Activated CD4-positive, alpha-beta T cell treated with anti-CD3 and anti-CD28 coated beads, Interleukin-2, amount 50 U/mL, for 48 hours (primary cell): ENCODE results near the gene USP37.

Experiments
- DNase-seq, 2 experiments: peaks; one replicate each; pipeline ENCODE4 v3.0.0-alpha.2; 2020

The USP37 gene

DNA sequence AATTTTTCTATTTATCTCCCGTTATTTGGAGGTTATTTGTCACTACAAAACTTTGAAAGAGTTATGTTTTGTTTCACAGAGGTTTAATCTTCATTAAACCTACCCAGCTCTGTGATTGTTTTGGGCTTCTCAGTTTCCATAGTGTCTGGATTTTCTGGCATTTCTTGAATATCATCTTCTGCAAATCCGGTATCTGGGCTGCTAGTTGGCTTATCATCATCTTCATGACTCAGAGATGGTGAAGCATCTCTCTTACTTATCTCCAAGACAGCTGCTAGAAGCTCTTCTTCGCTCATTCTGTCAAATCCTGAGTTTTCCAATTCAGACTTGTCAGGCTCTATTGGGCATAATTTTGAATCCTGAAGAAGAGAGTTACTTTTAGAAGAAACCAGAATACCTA lies 93.6 kb downstream of the USP37 start:
- DNase-seq = no peak

DNA sequence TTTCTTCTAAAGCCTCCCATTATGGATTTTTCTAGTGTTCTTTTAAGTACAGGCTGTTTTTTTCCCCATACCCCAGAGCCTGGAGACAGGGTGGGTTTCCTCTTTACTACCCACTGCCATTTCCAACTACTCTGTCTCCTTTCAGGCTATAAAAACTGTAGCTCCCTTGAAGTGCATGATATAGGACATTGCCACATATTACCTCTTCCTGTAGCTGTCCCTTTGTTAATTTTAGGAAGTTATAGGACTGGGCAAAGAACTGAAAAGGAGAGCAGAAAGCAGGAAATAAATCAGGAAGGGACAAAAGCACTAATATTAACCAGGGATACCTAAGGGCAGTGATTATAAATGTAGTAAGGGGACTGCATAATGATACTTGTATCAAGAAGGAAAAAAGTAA lies 95.2 kb downstream of the USP37 start:
- no peak for DNase-seq

DNA sequence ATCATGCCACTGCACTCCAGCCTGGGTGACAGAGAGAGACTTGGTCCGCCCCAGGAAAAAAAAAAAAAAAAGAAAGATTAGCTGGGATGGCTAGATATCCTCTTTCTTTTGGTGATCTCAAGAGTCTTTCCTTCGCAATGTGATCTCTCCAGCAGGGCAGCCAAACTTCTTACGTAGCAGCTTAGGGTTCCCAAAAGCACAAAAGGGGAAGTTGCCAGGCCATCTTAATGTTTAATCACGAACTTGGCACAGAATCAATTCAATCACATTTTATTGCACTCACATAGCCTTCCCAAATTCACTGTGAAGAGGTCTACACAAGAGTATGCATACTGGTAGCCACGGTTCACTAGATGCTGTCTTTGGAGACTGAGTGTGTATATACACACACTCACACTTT lies 96.2 kb downstream of the USP37 start:
- no peak for DNase-seq

DNA sequence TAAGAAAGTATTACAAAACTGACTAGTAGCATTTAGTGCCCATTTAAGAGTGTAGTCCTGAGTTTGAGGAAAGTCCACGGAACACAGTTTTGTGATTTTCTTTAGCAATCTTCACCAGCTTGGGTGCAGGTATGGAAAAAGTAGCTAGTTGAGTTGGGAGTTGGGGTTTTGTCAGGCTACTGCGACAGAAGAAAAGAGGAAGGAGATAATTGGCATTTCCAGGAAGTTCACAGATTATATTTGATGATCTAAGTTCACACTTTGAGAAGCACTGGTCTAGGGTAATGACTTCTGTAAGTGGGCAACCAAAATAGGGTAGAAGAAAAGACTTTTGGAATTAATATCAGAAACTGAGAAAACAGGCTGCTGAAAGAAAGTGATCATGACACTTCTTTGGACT lies 97.1 kb downstream of the USP37 start:
- DNase-seq = no peak

DNA sequence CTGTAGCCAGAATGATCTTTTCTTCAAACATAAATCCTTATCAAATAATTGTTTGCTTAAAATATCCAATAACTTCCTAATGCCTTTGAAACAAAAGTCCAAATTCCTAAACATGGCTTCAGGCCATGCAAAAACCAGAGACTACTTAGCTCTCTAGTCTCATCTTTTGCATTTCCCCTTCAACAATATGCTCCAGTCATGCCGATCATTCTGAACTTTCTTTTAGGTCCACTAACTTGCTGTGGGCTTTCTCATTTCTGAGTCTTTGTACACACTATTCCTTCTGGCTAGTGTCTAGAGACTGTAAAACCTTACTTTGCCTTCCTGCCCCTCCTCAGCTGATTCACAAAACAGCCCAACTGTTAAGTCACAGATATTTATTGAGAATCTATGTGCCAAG lies 97.7 kb downstream of the USP37 start:
- no peak for DNase-seq

DNA sequence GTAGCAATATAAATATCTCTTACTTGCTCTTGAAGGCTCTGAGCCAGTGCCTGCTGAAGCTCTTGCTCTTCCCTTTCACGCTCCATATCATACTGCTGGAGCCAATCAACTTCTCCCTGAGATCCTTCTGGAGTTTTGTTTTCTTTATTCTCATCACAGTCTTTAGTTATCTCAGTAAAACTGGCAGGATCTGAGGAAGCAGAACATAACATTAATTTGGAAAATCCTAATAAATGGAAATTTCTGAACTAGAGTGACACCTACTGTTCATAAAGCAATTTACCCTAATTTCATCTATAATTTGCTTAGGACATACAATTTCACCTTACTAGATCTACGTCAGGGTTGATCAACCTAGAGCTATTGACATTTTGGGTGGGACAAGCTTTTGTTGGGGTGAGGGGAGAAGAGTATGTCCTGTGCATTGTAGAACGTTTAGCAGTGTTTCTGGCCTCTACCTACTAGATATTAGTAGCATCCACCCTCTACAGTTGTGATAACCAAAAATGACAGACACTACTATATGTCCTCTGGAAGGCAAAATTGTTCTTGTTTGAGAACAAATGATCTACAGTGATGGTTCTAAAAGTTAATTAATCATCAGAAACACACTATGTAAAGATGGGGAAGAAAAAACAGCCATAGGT lies 102.0 kb downstream of the USP37 start:
- no peak for DNase-seq

DNA sequence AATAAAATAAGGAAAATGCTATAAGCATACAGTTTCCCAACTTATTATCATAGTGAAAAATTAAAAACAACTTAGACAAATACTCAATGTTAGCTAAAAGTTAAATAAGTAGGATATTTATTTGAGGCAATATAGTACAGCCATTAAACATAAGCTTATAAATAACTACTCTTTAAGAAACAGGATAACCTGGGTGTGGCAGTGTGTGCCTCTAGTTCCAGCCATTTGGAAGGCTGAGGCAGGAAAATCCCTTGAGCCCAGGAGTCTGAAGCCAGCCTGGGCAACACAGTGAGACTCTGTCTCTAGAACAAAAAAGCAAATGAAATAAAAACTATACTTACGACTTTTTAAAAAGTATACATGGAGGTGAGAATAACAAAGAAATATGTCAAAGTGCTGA lies 109.6 kb downstream of the USP37 start:
- no peak for DNase-seq

DNA sequence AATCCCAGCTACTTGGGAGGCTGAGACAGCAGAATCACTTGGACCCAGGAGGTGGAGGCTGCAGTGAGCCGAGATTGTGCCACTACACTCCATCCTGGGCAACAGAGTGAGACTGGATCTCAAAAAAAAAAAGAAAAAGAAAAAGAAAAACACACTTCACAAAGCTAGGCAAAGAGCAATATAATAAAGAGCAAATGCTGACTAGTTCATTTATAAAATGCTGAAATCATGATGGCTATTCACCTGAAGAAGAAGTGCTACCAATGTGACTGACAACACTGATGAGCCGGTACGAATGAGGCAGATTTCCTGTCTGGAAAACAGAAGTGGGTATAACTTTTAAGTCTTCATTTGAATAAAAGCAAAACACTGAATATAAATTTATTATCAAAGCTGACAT lies 111.3 kb downstream of the USP37 start:
- DNase-seq = no peak

DNA sequence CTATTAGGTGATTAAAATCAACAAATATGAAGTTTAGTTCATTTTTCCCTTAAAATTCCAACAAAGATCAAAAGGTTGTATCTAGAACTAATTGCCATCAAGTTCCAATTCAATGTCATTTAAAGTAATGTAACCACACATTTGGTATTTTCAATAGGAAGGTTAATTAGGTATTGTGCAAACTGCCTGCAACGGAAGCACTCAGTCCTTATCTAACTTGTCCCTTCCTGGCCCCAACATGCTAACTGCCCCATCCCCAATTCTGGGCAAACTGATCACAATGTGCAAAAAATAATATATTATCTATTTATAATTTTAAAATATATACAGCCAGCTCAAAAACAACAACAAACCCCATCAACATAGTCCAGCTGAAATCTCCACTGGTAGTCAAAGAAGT lies 116.1 kb downstream of the USP37 start:
- DNase-seq = no peak

DNA sequence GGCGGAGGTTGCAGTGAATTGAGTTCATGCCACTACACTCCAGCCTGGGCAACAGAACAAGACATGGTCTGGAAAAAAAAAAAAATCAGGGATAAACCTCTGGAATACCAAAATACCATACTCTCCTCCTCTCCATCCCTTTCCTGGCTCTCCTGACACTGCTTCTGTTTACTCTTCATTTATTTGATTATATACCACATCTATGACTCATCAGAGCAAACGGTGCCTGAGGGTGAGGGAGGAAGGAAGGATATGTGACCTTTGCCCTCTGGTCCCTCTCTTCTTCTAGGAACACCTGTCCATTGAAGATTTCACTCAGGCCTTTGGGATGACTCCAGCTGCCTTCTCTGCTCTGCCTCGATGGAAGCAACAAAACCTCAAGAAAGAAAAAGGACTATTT lies 119.2 kb downstream of the USP37 start:
- DNase-seq = no peak

DNA sequence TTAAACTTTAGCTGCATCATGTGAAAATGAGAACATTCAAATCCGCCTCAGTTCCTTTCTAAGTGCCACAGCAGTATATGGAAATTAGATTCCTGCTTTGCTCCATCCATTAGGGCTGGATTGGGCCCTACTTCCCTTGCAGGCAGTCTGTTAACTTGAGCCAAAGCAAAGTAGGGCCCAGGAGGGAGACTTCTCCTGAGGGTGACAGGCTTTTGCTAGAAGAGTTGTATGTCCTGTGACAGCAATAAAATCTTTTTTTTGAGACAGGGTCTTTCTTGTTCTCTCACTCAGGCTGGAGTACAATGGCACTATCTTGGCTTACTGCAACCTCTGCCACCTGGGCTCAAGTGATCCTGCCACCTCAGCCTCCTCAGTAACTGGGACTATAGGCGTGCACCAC lies 121.1 kb downstream of the USP37 start:
- DNase-seq = no peak

DNA sequence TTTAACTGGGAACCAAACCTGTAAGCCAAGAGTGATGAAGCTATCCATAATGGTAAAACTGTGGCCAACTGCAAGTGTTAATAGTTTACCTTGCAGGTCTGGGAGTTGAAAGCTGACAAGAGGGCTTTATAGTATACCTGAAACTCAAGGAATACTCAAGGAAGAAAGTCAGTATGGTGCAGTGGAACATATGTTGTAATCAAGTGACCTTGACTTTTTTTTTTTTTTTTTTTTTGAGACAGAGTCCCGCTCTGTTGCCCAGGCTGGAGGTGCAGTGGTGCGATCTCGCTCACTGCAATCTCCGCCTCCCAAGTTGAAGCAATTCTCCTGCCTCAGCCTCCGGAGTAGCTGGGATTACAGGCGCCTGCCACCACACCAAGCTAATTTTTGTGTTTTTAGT lies 121.6 kb downstream of the USP37 start:
- no peak for DNase-seq

DNA sequence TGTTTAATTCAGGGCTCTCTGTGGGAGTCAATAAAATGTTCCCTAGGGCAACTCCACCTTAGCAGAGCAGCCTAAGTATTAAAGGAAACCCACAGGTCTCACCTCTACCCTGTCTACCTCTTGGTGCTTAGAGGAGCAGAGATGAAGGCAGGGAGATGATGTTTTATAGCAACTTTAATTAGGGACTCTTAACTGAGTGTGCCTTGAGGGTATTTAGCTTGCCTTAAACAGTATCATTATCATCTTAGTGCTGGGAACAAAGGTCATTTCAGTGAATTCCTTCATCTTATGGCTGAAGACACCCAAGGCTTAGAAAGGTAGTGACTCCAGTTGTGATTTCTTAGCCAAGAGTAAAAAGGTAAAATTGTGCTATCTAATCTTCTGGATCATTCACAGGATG lies 122.5 kb downstream of the USP37 start:
- no peak for DNase-seq

DNA sequence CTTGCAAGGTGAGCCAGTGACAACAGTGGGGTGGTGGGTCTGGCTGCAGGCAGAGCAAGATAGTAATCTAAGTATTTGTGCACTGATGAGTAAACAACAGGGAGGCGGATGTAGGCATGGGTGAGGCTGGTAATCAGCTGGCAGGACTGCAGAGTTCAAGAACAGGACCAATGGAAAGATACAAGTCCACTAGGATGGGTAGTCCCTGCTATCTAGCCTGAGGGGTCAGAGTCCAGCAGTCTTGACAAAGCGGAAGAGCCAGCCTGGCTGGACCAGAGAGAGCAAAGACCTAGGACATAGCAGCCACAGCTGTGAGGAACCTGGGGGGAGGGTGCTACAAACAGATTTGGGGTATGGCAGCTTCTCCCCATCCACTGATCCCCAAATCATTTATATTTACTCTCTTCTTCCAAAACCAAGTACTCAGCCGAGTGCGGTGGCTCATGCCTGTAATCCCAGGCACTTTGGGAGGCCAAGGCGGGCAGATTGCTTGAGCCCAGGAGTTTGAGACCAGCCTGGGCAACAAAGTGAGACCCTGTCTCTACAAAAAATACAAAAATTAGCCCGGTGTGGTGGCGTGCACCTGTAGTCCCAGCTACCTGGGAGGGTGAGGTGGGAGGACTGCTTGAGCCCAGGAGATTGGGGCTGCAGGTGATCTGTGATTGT lies 123.3 kb downstream of the USP37 start:
- DNase-seq = no peak

DNA sequence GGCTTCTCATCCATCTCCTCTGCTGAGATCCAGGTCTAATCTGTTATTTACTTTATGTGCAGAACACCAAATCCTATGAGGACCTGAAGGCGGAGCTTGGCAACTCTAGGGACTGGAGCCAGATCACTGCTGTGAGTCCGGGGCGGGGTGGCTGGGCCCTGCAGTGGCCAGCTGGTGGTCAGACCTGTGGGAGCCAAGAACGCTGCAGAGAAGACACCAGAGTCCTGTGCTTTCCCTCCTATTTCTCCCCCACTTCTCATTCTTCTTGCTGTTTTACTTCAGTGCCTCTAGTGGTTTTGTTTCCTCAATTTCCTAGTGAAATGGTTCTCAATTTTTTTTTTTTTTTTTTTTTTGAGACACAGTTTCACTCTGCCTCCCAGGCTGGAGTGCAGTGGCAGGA lies 129.6 kb downstream of the USP37 start:
- DNase-seq = no peak

DNA sequence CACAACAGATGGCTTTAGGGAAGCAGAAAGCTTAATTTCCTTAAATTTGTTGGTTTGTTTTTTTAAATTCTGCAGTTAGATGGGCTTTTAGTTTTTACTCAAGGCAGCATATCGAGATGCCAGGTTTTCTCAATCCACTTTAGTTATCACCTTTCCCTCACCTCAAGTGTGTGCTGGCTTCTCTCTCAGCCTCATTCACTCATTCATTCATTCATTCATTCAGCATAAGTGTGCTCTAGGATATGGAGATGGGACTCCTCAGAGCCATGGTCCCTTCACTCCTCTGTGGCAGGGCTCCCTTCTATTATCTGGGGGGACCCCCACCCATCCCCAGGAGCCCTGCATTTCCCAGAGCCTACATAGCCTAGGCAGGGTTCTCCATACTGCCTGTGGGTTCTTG lies 130.2 kb downstream of the USP37 start:
- no peak for DNase-seq

DNA sequence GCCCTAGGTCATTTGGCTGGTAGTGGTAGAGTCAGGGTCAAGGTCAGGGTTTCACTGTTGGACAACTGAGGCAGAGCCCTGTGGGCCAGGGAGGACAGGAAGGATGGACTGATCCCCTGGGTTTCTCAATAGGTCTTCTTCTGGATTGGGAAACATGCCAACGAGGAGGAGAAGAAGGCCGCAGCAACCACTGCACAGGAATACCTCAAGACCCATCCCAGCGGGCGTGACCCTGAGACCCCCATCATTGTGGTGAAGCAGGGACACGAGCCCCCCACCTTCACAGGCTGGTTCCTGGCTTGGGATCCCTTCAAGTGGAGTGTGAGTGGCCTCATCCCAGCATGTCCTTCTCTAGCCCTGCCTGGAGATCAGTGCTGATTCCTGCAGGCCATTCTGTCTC lies 131.2 kb downstream of the USP37 start:
- DNase-seq = no peak

DNA sequence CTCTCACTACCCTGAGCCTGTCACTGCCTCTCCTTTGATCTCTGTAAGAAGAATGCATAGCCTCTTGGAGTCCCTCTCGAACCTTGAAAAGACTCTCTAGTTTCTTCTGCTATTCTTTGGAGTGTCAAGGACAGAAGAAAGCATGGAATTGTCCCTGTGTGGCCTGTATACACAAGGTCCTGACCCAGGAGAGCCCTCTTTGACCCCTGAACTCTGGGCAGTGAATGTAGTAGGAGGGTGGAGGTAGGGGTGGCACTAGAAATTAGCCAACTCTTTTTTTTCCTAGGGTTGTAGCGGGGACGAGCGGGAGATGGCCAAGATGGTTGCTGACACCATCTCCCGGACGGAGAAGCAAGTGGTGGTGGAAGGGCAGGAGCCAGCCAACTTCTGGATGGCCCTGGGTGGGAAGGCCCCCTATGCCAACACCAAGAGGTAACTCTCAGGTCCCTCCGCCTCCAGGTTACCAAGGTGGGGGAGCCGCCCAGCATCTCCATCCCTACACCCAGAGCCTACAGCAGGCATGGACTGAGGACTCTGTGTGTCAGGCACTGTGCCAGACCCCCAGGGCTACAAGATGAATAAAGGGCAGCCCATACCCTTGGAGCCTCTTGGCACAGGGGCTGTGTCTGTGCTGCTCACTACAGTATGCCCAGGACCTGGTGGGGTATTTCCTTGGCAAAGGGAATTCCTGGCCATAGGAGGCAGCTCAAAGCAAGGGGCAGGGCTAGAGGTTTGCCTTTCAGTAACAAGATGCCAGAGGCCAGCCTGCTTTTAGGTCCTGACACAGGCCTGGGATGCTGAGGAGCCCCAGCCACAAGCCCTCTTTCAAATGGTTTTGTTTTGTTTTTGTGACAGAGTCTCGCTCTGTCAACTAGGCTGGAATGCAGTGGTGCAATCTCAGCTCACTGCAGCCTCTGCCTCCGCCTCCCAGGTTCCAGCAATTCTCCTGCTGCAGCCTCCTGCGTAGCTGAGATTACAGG lies 132.9 kb downstream of the USP37 start:
- DNase-seq = no peak

DNA sequence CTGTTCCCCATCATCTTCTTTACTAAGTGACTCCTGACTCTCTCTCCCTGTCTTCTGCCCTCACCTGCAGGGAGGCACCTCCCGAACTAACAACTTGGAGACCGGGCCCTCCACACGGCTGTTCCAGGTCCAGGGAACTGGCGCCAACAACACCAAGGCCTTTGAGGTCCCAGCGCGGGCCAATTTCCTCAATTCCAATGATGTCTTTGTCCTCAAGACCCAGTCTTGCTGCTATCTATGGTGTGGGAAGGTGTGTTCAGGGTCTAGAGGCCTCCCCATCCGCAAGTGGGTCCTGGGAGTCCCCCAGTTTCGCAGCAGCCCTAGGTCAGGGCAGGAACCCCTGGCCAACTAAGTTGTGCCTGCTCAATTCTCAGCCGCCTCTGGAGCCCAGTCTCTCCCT lies 133.7 kb downstream of the USP37 start:
- DNase-seq = no peak

DNA sequence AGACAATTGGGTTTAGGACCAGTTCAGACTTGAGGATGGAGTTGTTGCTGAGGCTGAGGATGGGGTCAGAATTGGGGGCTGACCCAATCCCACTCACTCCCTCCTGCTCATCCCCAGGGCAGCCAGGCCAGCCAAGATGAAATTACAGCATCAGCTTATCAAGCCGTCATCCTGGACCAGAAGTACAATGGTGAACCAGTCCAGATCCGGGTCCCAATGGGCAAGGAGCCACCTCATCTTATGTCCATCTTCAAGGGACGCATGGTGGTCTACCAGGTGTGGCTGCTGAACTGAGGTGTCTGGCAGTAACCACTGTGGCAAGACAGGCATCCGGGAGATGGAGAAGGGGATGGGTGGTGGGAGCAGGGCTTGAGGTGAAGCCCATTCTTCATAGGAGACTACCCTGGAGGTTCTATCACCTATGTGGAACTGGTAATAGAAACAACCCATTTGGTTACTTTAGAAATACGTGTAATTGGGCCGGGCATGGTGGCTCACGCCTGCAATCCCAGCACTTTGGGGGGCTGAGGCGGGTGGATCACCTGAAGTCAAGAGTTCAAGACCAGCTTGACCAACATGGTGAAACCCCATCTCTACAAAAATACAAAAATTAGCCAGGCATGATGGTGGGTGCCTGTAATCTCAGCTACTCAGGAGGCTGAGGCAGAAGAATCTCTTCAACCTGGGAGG lies 135.3 kb downstream of the USP37 start:
- DNase-seq = no peak

DNA sequence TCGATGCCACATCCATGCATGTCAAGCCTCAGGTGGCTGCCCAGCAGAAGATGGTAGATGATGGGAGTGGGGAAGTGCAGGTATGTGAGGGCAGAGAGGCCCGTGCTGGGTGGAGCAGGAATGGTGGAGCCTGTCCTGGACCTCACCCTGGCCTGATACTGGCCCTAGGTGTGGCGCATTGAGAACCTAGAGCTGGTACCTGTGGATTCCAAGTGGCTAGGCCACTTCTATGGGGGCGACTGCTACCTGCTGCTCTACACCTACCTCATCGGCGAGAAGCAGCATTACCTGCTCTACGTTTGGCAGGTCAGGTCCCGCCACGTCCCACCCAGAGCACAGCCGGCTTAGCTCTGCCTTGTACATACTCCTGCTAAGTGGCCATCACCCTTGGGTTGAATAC lies 136.3 kb downstream of the USP37 start:
- DNase-seq = no peak

DNA sequence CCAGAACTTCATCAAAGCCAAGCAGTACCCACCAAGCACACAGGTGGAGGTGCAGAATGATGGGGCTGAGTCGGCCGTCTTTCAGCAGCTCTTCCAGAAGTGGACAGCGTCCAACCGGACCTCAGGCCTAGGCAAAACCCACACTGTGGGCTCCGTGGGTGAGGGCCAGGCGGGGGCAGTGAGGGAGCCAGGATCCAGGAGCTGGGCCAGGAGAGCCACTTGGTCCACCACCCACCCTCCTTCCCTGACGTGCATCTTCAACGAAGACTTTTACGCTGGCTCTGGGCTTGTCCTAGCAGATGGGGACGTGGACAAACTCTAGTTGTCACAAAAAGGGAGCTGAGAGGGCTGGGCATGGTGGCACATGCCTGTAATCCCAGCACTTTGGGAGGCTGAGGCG lies 137.4 kb downstream of the USP37 start:
- no peak for DNase-seq

DNA sequence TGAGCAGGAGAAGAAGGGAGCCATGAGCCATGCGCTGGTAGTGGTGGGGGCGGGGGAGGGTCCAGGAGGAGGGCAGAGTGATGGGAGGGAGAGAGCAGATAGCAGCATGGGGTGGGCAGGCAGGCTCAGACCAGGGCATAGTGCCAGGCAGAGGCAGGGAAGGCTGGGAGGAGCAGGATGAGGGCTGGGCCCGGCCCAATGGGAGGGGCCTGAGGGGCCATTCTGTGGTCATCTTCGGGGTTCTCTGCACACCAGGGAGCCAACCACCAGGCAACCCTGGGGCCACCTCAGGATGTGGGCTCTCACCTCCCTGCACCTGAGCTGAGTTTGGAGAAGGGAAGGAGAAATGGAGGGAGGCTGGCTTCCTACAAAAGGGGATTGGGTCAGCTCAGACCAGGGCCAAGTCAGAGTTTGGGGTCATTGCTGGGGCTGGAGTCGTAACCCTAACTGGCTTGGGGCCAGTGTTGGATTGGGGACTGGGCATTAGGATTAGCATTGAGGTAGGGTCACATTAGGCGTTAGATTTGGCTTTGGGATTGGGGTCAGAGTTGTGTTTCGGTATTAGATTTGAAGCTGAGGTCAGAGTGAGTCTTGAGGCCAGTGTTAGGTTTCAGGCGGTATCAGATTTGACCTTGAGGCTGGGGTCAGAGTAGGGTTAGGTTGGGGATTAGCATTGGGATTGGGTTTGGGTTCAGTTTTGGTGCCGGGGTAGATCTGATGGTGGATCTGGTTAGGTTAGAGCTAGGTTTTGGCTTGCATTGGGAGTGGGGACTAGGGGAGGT lies 138.0 kb downstream of the USP37 start:
- no peak for DNase-seq
